H9 (cell line): ENCODE results near the gene ZNF878. TPM values are rescaled to one million over a fixed set of nuclear protein-coding genes. Genes with fewer than 3 reads are reported as not detected.

Source experiments
- DNase-seq: peaks from one replicate; pipeline ENCODE4 v3.0.0-alpha.2; 2017
- H2AFZ ChIP-seq: one replicate; pipeline ENCODE4 v1.6.1; 2013; ENCODE audit warnings: mild to moderate bottlenecking, low read length, control low read depth, moderate library complexity
- H2AK5ac ChIP-seq: 2 replicates; pipeline ENCODE4 v1.6.1; 2013; ENCODE audit warnings: low read length, control low read depth, mixed read lengths; ENCODE audit not compliant: insufficient read length
- H2BK120ac ChIP-seq: one replicate; pipeline ENCODE4 v1.6.1; 2013; ENCODE audit warnings: low read depth, mild to moderate bottlenecking, low read length, control low read depth, inconsistent platforms; ENCODE audit not compliant: poor library complexity, severe bottlenecking
- H2BK12ac ChIP-seq: 2 replicates; pipeline ENCODE4 v1.6.1; 2013; ENCODE audit warnings: low read length, control low read depth, mixed read lengths, low read depth; ENCODE audit not compliant: insufficient read length
- H2BK15ac ChIP-seq: 2 replicates; pipeline ENCODE4 v1.6.1; 2013; ENCODE audit warnings: low read depth, low read length, control low read depth
- H2BK20ac ChIP-seq: one replicate; pipeline ENCODE4 v1.6.1; 2013; ENCODE audit warnings: low read depth, mild to moderate bottlenecking, low read length, control low read depth, inconsistent platforms; ENCODE audit not compliant: poor library complexity, severe bottlenecking
- H2BK5ac ChIP-seq: 2 replicates; pipeline ENCODE4 v1.6.1; 2013; ENCODE audit warnings: low read length, control low read depth, mixed read lengths; ENCODE audit not compliant: insufficient read length
- H3K14ac ChIP-seq: 2 replicates; pipeline ENCODE4 v1.6.1; 2013; ENCODE audit warnings: low read length, control low read depth; ENCODE audit not compliant: insufficient read depth
- H3K18ac ChIP-seq: 2 replicates; pipeline ENCODE4 v1.6.1; 2013; ENCODE audit warnings: low read depth, mild to moderate bottlenecking, mixed read lengths, low read length, control low read depth; ENCODE audit not compliant: insufficient read length
- H3K23ac ChIP-seq: 2 replicates; pipeline ENCODE4 v1.6.1; 2013; ENCODE audit warnings: low read length, control low read depth, mixed read lengths, low read depth; ENCODE audit not compliant: insufficient read length
- H3K23me2 ChIP-seq: 2 replicates; pipeline ENCODE4 v1.6.1; 2013; ENCODE audit warnings: low read depth, mild to moderate bottlenecking, mixed read lengths, low read length, control low read depth; ENCODE audit not compliant: insufficient read length, poor library complexity, severe bottlenecking
- H3K27ac ChIP-seq: 2 replicates; pipeline ENCODE4 v1.5.1; 2013; ENCODE audit warnings: low read length, control low read depth, mixed read lengths, low read depth; ENCODE audit not compliant: insufficient read length
- H3K27me3 ChIP-seq: 2 replicates; pipeline ENCODE4 v1.6.1; 2013; ENCODE audit warnings: low read length, control low read depth, inconsistent platforms; ENCODE audit not compliant: insufficient read depth
- H3K4ac ChIP-seq: 2 replicates; pipeline ENCODE4 v1.6.1; 2013; ENCODE audit warnings: low read depth, mild to moderate bottlenecking, control low read depth, inconsistent platforms, low read length, moderate library complexity
- H3K4me1 ChIP-seq: 2 replicates; pipeline ENCODE4 v1.6.1; 2013; ENCODE audit warnings: low read length, control low read depth, inconsistent platforms; ENCODE audit not compliant: insufficient read depth
- H3K4me2 ChIP-seq: 2 replicates; pipeline ENCODE4 v1.6.1; 2013; ENCODE audit warnings: low read length, control low read depth, mixed read lengths; ENCODE audit not compliant: insufficient read length, insufficient read depth
- H3K56ac ChIP-seq: 2 replicates; pipeline ENCODE4 v1.6.1; 2013; ENCODE audit warnings: low read depth, mild to moderate bottlenecking, mixed read lengths, low read length, control low read depth; ENCODE audit not compliant: insufficient read length
- H3K79me1 ChIP-seq: 2 replicates; pipeline ENCODE4 v1.6.1; 2013; ENCODE audit warnings: low read depth, mild to moderate bottlenecking, moderate library complexity, low read length, control low read depth, inconsistent platforms; ENCODE audit not compliant: insufficient read depth, poor library complexity, severe bottlenecking
- H3K79me2 ChIP-seq: 2 replicates; pipeline ENCODE4 v1.6.1; 2013; ENCODE audit warnings: low read length, control low read depth, inconsistent platforms; ENCODE audit not compliant: insufficient read depth
- H3K9ac ChIP-seq: 2 replicates; pipeline ENCODE4 v1.6.1; 2013; ENCODE audit warnings: low read length, control low read depth, mixed read lengths; ENCODE audit not compliant: insufficient read length; ENCODE audit errors: extremely low read depth
- H3K9me3 ChIP-seq: one replicate; pipeline ENCODE4 v1.6.1; 2013; ENCODE audit warnings: low read depth, low read length, inconsistent platforms; ENCODE audit not compliant: control insufficient read depth
- H3T11ph ChIP-seq: one replicate; pipeline ENCODE4 v1.6.1; 2013; ENCODE audit warnings: mild to moderate bottlenecking, low read length, control low read depth, inconsistent platforms
- H4K20me1 ChIP-seq: one replicate; pipeline ENCODE4 v1.6.1; 2013; ENCODE audit not compliant: control insufficient read depth, insufficient read length, insufficient read depth
- H4K5ac ChIP-seq: 2 replicates; pipeline ENCODE4 v1.6.1; 2013; ENCODE audit warnings: low read depth, mild to moderate bottlenecking, mixed read lengths, low read length, control low read depth; ENCODE audit not compliant: insufficient read length
- H4K8ac ChIP-seq: replicated peaks from 2 replicates; pipeline ENCODE4 v1.6.1; 2013; ENCODE audit warnings: low read length, control low read depth, mixed read lengths, low read depth; ENCODE audit not compliant: insufficient read length
- H4K91ac ChIP-seq: 2 replicates; pipeline ENCODE4 v1.6.1; 2013; ENCODE audit warnings: low read depth, mild to moderate bottlenecking, moderate library complexity, mixed read lengths, low read length, control low read depth; ENCODE audit not compliant: insufficient read length
- H3K27ac Mint-ChIP-seq, 3 experiments: 2 replicates in 2 of 3; 3 replicates in 1 of 3; pipeline ENCODE4 v1.8.0; 2020 to 2021; ENCODE audit warnings: mixed read lengths in 3 of 3, mild to moderate bottlenecking in 1 of 3, moderate library complexity in 1 of 3
- H3K27me3 Mint-ChIP-seq: 2 replicates; pipeline ENCODE4 v1.8.0; 2021; ENCODE audit warnings: low read depth, mild to moderate bottlenecking, moderate library complexity, mixed read lengths
- H3K36me3 Mint-ChIP-seq, 3 experiments: 2 replicates in 2 of 3; 3 replicates in 1 of 3; pipeline ENCODE4 v1.8.0; 2020 to 2021; ENCODE audit warnings: low read depth in 3 of 3, mixed read lengths in 3 of 3; ENCODE audit not compliant: insufficient read depth in 1 of 3
- H3K4me1 Mint-ChIP-seq, 2 experiments: 2 replicates each; pipeline ENCODE4 v1.8.0; 2020; ENCODE audit warnings: mixed read lengths in 2 of 2
- H3K4me3 Mint-ChIP-seq, 2 experiments: 2 replicates in 1 of 2; 3 replicates in 1 of 2; pipeline ENCODE4 v1.8.0; 2020 to 2021; ENCODE audit warnings: mild to moderate bottlenecking in 2 of 2, mixed read lengths in 2 of 2, moderate library complexity in 1 of 2
- H3K9me3 Mint-ChIP-seq, 2 experiments: 2 replicates in 1 of 2; 3 replicates in 1 of 2; pipeline ENCODE4 v1.8.0; 2020; ENCODE audit warnings: mild to moderate bottlenecking in 2 of 2, mixed read lengths in 2 of 2, moderate library complexity in 1 of 2
- WGBS: extraction: QIAGEN DNeasy Blood & Tissue Kit; methylation state at CpG from one replicate; pipeline ENCODE4 v1.1.7; 2013; ENCODE audit warnings: missing lambda C conversion rate, low lambda C conversion rate, mixed read lengths; ENCODE audit not compliant: insufficient read length; ENCODE audit errors: extremely low coverage; 5-methylcytosine and 5-hydroxymethylcytosine counted together
- total RNA-seq: library from RNA; stranded (reverse); gene quantifications from 2 replicates; pipeline ENCODE4 v1.2.1, GENCODE V29; 2021
- TF ChIP-seq, protein P1 (sequence below): fragments of 200-600 bp; sonication (generic); conservative IDR thresholded peaks from 3 replicates; pipeline ENCODE4 v1.8.0; 2021; ENCODE audit warnings: antibody characterized with exemption, mild to moderate bottlenecking

The ZNF878 gene
- total RNA-seq, 1 experiment from 2014 or later, result 5.4 TPM

DNA sequence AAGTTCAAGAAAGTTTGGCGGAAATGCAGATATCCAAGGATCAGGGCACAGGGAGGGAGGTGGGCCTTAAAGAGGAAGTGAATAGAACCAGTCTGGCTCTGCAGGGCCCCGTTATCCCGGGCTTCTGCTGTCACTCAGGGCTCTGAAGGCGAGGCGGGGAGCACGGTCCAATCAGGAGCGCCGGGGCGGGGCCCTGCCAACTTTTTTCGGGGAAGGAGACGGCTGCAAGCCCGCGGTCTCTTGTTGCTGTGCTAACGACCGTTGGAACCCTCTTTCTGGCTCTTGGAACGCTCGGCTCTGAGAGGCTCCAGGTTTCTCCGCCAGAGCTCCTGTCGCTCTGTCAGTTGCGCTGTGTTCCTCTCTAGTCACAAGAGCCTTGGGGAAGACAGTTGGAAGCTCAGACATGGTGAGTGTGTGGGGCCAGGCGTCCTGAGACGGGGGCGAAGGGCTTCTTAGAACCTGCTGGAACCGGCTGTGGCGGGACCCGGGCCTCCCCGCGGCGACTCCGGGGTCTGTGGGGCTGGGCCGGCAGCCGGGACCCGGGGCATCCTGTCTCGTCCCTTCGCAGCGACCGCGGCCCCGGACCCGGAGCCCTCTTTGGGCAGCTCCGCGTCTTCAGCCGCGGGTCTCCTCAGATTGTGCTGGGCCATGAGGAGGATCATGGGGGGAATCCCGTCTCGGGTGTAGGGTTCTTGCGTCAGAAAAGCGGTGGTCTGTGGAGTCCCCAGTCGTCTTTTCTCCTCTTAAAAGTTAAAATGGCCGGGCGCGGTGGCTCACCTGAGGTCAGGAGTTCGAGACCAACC lies 39.5 kb upstream of the ZNF878 start:
- Histone ChIP-seq H2BK5ac (no peak overlapping the region), H3K4me1 (no peaks in the 10 kb centered on the region), H2AK5ac (no peak overlapping the region), H3K4ac (no peak overlapping the region; the same call in 1 of the 2 replicates), H3K79me1 (peaks cover 3% of the 10 kb centered on the region), H2BK20ac (no peak overlapping the region), H3K79me2 (peaks cover 4% of the 10 kb centered on the region; the same call in 1 of the 2 replicates), H3K23ac (no peak overlapping the region), H3K9ac (peak overlapping the region; percentile 98), H3T11ph (peak overlapping the region; percentile 69), H4K8ac (no peak overlapping the region), H2BK15ac (no peak overlapping the region), H2BK120ac (peak overlapping the region; percentile 81), H4K5ac (no peak overlapping the region), H3K27me3 (no peaks in the 10 kb centered on the region), H3K23me2 (peaks cover 4% of the 10 kb centered on the region), H2AFZ (no peak overlapping the region), H4K20me1 (no peaks in the 10 kb centered on the region), H3K27ac (peak overlapping the region; percentile 80), H2BK12ac (no peak overlapping the region), H3K18ac (peak overlapping the region; percentile 99), H3K9me3 (no peaks in the 10 kb centered on the region), H4K91ac (no peak overlapping the region), H3K4me2 (peak overlapping the region; percentile 83), H3K14ac (peak overlapping the region; percentile 99), H3K56ac (no peak overlapping the region)
- H3K4me3 Mint-ChIP-seq, result peak overlapping the region; percentile 88 to 94
- peaks cover 33 to 38% (median 35%) of the 10 kb centered on the region in 3 experiments for H3K36me3 Mint-ChIP-seq
- H3K9me3 Mint-ChIP-seq, result peaks cover 18 to 35% of the 10 kb centered on the region in 2 experiments
- no CpG with 5 or more reads among the region's 53 CpGs for WGBS
- H3K27me3 Mint-ChIP-seq, result no peaks in the 10 kb centered on the region
- TF ChIP-seq, protein P1, sequence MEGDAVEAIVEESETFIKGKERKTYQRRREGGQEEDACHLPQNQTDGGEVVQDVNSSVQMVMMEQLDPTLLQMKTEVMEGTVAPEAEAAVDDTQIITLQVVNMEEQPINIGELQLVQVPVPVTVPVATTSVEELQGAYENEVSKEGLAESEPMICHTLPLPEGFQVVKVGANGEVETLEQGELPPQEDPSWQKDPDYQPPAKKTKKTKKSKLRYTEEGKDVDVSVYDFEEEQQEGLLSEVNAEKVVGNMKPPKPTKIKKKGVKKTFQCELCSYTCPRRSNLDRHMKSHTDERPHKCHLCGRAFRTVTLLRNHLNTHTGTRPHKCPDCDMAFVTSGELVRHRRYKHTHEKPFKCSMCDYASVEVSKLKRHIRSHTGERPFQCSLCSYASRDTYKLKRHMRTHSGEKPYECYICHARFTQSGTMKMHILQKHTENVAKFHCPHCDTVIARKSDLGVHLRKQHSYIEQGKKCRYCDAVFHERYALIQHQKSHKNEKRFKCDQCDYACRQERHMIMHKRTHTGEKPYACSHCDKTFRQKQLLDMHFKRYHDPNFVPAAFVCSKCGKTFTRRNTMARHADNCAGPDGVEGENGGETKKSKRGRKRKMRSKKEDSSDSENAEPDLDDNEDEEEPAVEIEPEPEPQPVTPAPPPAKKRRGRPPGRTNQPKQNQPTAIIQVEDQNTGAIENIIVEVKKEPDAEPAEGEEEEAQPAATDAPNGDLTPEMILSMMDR, result no peak
- DNase-seq, result peak; percentile 94
- peaks cover 12 to 19% of the 10 kb centered on the region in 2 experiments for H3K4me1 Mint-ChIP-seq
- H3K27ac Mint-ChIP-seq, result peak overlapping the region; percentile 98
